HepG2 (cell line): ENCODE measurements around the gene GRIK4.

ENCODE experiments used
- CC2D1A ChIP-seq: sonication (generic); formaldehyde crosslinking; IDR thresholded peaks from 2 replicates; pipeline ENCODE4 v1.8.1; 2023; ENCODE audit warnings: mild to moderate bottlenecking, missing genetic modification reagents
- CTCF ChIP-seq: sonication (generic); formaldehyde crosslinking; IDR thresholded peaks from 2 replicates; pipeline ENCODE4 v1.5.0; 2020; ENCODE audit warnings: mild to moderate bottlenecking, missing genetic modification reagents, moderate library complexity
- FOXO1 ChIP-seq: sonication (generic); formaldehyde crosslinking; IDR thresholded peaks from 2 replicates; pipeline ENCODE4 v1.4.0; 2020; ENCODE audit warnings: missing genetic modification reagents
- GABPB1 ChIP-seq: IDR thresholded peaks from 2 replicates; pipeline ENCODE4 v1.6.1; 2016; ENCODE audit warnings: mild to moderate bottlenecking, missing genetic modification reagents, moderate library complexity, missing compliant biosample characterization
- HMG20B ChIP-seq: conservative IDR thresholded peaks from 2 replicates; pipeline ENCODE4 v1.6.1; 2016; ENCODE audit warnings: missing genetic modification reagents, missing compliant biosample characterization
- IKZF4 ChIP-seq: sonication (generic); formaldehyde crosslinking; IDR thresholded peaks from 2 replicates; pipeline ENCODE4 v1.5.1; 2020; ENCODE audit warnings: borderline replicate concordance, mild to moderate bottlenecking, low read depth, missing genetic modification reagents; ENCODE audit errors: not compliant biosample characterization
- RAD21 ChIP-seq: fragments of 450-650 bp; formaldehyde crosslinking; IDR thresholded peaks from 2 replicates; pipeline ENCODE4 v1.5.0; 2020; ENCODE audit warnings: mild to moderate bottlenecking
- RBM22 ChIP-seq: fragments of 200-400 bp; formaldehyde crosslinking; optimal IDR thresholded peaks from 2 replicates; pipeline ENCODE3; 2017; ENCODE audit warnings: mild to moderate bottlenecking, low read length, moderate library complexity
- SNAPC5 ChIP-seq: sonication (generic); formaldehyde crosslinking; IDR thresholded peaks from 2 replicates; pipeline ENCODE4 v1.8.1; 2023; ENCODE audit warnings: mild to moderate bottlenecking, missing genetic modification reagents, borderline replicate concordance
- TAF15 ChIP-seq: fragments of 200-400 bp; formaldehyde crosslinking; IDR thresholded peaks from one replicate; pipeline ENCODE4 v1.6.1; 2018; ENCODE audit warnings: mild to moderate bottlenecking, low read depth, low read length; ENCODE audit not compliant: poor library complexity, severe bottlenecking
- ZNF431 ChIP-seq: sonication (generic); formaldehyde crosslinking; IDR thresholded peaks from 2 replicates; pipeline ENCODE4 v1.9.0; 2022; ENCODE audit warnings: missing genetic modification reagents, low read depth, mild to moderate bottlenecking, borderline replicate concordance
- ZNF550 ChIP-seq: sonication (generic); formaldehyde crosslinking; IDR thresholded peaks from 2 replicates; pipeline ENCODE4 v1.4.0; 2020; ENCODE audit warnings: mild to moderate bottlenecking, missing genetic modification reagents, borderline replicate concordance
- ZNF629 ChIP-seq: sonication (generic); formaldehyde crosslinking; conservative IDR thresholded peaks from 2 replicates; pipeline ENCODE4 v1.5.0; 2020; ENCODE audit warnings: missing genetic modification reagents

GRCh38 chr11:120768949-120769348 is 257.4 kb downstream of the GRIK4 start:
- TF ChIP-seq RAD21, result no peak
- TF ChIP-seq SNAPC5 (CRISPR knock-in tag), result no peak
- TF ChIP-seq IKZF4 (CRISPR knock-in tag), result no peak
- no peak for TF ChIP-seq CC2D1A (CRISPR knock-in tag)
- no peak for TF ChIP-seq ZNF431 (CRISPR knock-in tag)
- TF ChIP-seq ZNF629, result no peak
- TF ChIP-seq RBM22, result no peak
- TF ChIP-seq CTCF (CRISPR knock-in tag), result no peak
- no peak for TF ChIP-seq HMG20B (CRISPR knock-in tag)
- no peak for TF ChIP-seq FOXO1 (CRISPR knock-in tag)
- no peak for TF ChIP-seq ZNF550 (CRISPR knock-in tag)
- TF ChIP-seq GABPB1 (CRISPR knock-in tag), result no peak
- TF ChIP-seq TAF15, result no peak
